ENCODE results near the gene TCF21. TPM values are rescaled to one million over a fixed set of nuclear protein-coding genes. Genes with fewer than 3 reads are reported as not detected.

TCF21 gene
- total RNA-seq, 2 donors from 2014 or later = 4.9 to 9.7 TPM

DNA sequence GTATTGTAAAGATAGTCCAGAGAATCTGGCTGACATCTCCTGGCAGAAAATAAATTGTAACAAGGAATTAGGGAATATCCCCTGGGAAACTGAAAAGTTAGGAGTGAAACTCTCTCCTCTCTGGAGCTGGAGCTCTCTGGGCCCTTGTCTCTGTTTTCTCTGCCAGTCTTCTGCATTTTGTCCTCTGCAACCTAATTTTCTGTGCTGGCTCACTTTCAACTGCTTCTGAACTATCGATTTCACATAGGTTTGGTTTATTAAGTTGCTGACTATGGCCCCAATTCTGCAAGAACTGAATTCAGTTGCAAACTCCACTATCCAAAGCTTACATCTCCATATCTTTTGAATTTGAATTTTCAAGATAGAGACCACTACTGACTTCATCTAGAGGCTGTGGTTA is 9.3 kb downstream of the TCF21 start:
- H3K9me3 ChIP-seq = no peaks in the 10 kb centered on the region
- H3K27ac ChIP-seq = no peak overlapping the region
- H3K36me3 ChIP-seq = no peaks in the 10 kb centered on the region
- H3K27me3 ChIP-seq (replicated peaks; ENCODE audit: insufficient read depth) = peaks cover 13% of the 10 kb centered on the region
- H3K4me1 ChIP-seq (replicated peaks) = no peaks in the 10 kb centered on the region
- 65% methylated on average over 1 of the region's 1 CpG for WGBS
- no peak overlapping the region for H3K4me3 ChIP-seq
- no peak for DNase-seq (ENCODE audit: low spot score)
- TF ChIP-seq POLR2A (IDR thresholded peaks at IDR 0.05) (no peak), CTCF (IDR thresholded peaks at IDR 0.05) (no peak), POLR2AphosphoS5 (IDR thresholded peaks at IDR 0.05) (no peak)
- intact Hi-C loops (cut with DNase I) = loop anchor here (10.0 kb wide), 2 partner anchors 653 to 1083 kb away; partner anchors contain the start of genes EYA4 and RPS12

DNA sequence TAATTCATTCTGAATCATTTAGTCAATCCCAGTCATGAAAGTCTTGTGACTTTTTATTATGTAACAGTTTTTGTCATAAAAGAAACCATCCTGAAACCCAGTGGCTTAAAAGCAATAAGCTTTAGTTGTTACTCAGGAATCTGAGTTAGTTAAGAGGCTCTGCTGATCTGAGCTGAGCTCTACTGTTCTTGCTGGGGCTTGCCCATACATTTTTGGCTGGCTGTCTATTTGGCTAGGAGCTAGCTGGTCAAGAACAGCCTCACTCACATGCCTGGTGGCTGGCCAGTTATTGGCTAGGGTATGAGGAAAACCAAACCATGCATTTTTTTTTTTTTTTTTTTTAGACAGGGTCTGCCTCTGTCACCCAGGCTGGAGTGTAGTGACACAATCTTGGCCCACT is 10.6 kb downstream of the TCF21 start:
- H3K27me3 ChIP-seq (replicated peaks; ENCODE audit: insufficient read depth) = peaks cover 8% of the 10 kb centered on the region
- intact Hi-C loops (cut with DNase I) = loop anchor here (10.0 kb wide), 2 partner anchors 655 to 1085 kb away; partner anchors contain the start of genes EYA4 and RPS12

GRCh38 chr6:133903855-133904254 is 14.9 kb downstream of the TCF21 start:
- H3K27ac ChIP-seq = no peak overlapping the region
- intact Hi-C loops (cut with DNase I) = no loop called here
- WGBS = 94% methylated on average over 2 of the region's 2 CpGs
- no peaks in the 10 kb centered on the region for H3K9me3 ChIP-seq
- DNase-seq (ENCODE audit: low spot score) = no peak
- H3K4me1 ChIP-seq (replicated peaks) = no peaks in the 10 kb centered on the region
- no peak for TF ChIP-seq CTCF (IDR thresholded peaks at IDR 0.05)
- TF ChIP-seq POLR2AphosphoS5 (IDR thresholded peaks at IDR 0.05) = no peak
- TF ChIP-seq POLR2A (IDR thresholded peaks at IDR 0.05) = no peak
- H3K36me3 ChIP-seq = no peaks in the 10 kb centered on the region
- no peak overlapping the region for H3K4me3 ChIP-seq
- no peaks in the 10 kb centered on the region for H3K27me3 ChIP-seq (replicated peaks; ENCODE audit: insufficient read depth)

More for the DNA sequence above, 10.6 kb downstream of the TCF21 start:
- no peak for TF ChIP-seq POLR2AphosphoS5 (IDR thresholded peaks at IDR 0.05)
- no peak for TF ChIP-seq POLR2A (IDR thresholded peaks at IDR 0.05)
- no peak for TF ChIP-seq CTCF (IDR thresholded peaks at IDR 0.05)
- H3K4me3 ChIP-seq = no peak overlapping the region
- no peaks in the 10 kb centered on the region for H3K9me3 ChIP-seq
- no peaks in the 10 kb centered on the region for H3K4me1 ChIP-seq (replicated peaks)
- no peaks in the 10 kb centered on the region for H3K36me3 ChIP-seq
- H3K27ac ChIP-seq = no peak overlapping the region
- DNase-seq (ENCODE audit: low spot score) = no peak

DNA sequence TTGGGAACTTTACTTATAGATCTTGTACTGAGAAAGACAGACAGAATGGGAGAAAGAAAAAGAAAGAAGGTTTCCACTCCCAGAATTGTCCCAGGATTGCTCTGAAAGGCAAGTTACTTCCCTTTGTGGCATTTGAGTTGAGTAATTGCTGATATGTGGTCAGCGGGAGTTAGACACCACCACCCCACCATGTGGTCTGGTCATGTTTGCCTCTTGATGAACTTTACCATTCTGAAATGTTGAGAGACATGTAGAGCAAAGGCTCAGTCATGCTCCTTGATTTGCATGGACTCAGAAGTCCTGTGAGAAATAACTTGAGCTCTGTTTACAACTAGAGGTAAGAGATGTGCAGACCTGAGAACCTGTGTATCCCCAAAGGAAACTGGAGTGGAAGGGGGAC is 17.1 kb downstream of the TCF21 start:
- WGBS = 82% methylated on average over 1 of the region's 1 CpG

More for the DNA sequence above, 17.1 kb downstream of the TCF21 start:
- H3K9me3 ChIP-seq = no peaks in the 10 kb centered on the region
- intact Hi-C loops (cut with DNase I) = no loop called here
- H3K36me3 ChIP-seq = no peaks in the 10 kb centered on the region
- DNase-seq (ENCODE audit: low spot score) = no peak
- H3K4me1 ChIP-seq (replicated peaks) = no peaks in the 10 kb centered on the region
- no peaks in the 10 kb centered on the region for H3K27me3 ChIP-seq (replicated peaks; ENCODE audit: insufficient read depth)
- TF ChIP-seq CTCF (IDR thresholded peaks at IDR 0.05) = no peak
- no peak for TF ChIP-seq POLR2A (IDR thresholded peaks at IDR 0.05)
- no peak for TF ChIP-seq POLR2AphosphoS5 (IDR thresholded peaks at IDR 0.05)
- H3K27ac ChIP-seq = no peak overlapping the region
- H3K4me3 ChIP-seq = no peak overlapping the region
